Thoracic aorta (tissue), 2 donors: ENCODE results near the gene GOLGA3. TPM values are rescaled to one million over a fixed set of nuclear protein-coding genes. Genes with fewer than 3 reads are reported as not detected.

Experiments used
- ATAC-seq: fragments of 150-250 bp; one replicate; pipeline ENCODE4 v1.8.0; 2017; ENCODE audit warnings: low read depth; ENCODE audit not compliant: insufficient number of reproducible peaks, low FRiP score
- DNase-seq: peaks from one replicate; pipeline ENCODE4 v3.0.0-alpha.2; 2020; ENCODE audit warnings: low spot score
- H3K27ac ChIP-seq, 2 donors: fragments of 200-600 bp; sonication (generic); 1 replicate in 1 of 2; 2 replicates in 1 of 2; pipeline ENCODE4 v1.5.1; 2016; ENCODE audit warnings: mild to moderate bottlenecking in 2 of 2, moderate library complexity in 2 of 2
- H3K27me3 ChIP-seq: fragments of 200-600 bp; sonication (generic); replicated peaks from 2 replicates; pipeline ENCODE4 v1.6.0; 2016; ENCODE audit warnings: mild to moderate bottlenecking; ENCODE audit not compliant: insufficient read depth
- H3K36me3 ChIP-seq: fragments of 200-600 bp; sonication (generic); one replicate; pipeline ENCODE4 v1.5.1; 2016
- H3K4me1 ChIP-seq, 2 donors: fragments of 200-600 bp; sonication (generic); 1 replicate in 1 of 2; 2 replicates in 1 of 2; pipeline versions ENCODE4 v1.5.1 to v1.6.0; 2016; ENCODE audit warnings: low read depth in 2 of 2, mild to moderate bottlenecking in 1 of 2; ENCODE audit not compliant: control insufficient read depth in 1 of 2
- H3K4me3 ChIP-seq: fragments of 200-600 bp; sonication (generic); 2 replicates; pipeline ENCODE4 v1.5.1; 2016; ENCODE audit warnings: mild to moderate bottlenecking
- H3K9me3 ChIP-seq: fragments of 200-600 bp; sonication (generic); 2 replicates; pipeline ENCODE4 v1.5.1; 2016
- CTCF ChIP-seq: fragments of 200-600 bp; sonication (generic); IDR thresholded peaks from one replicate; pipeline ENCODE4 v1.5.1; 2019; ENCODE audit warnings: antibody characterized with exemption
- total RNA-seq, 2 donors: library from RNA; depleted of rRNA; stranded (reverse); fragments of >200 nt; gene quantifications; one replicate each; pipeline versions ENCODE4 v1.1.0 to v1.2.3, GENCODE V29; 2016

The GOLGA3 gene
- total RNA-seq, 2 donors from 2014 or later = 125 to 137 TPM

- H3K4me1 ChIP-seq = no peaks in the 10 kb centered on the region
- H3K36me3 ChIP-seq = peaks cover 75% of the 10 kb centered on the region
- no peak overlapping the region for H3K27ac ChIP-seq
- H3K27me3 ChIP-seq = no peaks in the 10 kb centered on the region
- no peak for ATAC-seq
- DNase-seq = no peak
- TF ChIP-seq CTCF = no peak
- H3K4me3 ChIP-seq = no peak overlapping the region
- H3K9me3 ChIP-seq = no peaks in the 10 kb centered on the region
Measured at GRCh38 chr12:132747896-132748295, 80.8 kb downstream of the GOLGA3 start.

GRCh38 chr12:132747395-132747794 is 81.3 kb downstream of the GOLGA3 start:
- DNase-seq (no peak), ATAC-seq (no peak)
- TF ChIP-seq CTCF = no peak
- H3K36me3 ChIP-seq = peaks cover 75% of the 10 kb centered on the region
- H3K4me1 ChIP-seq = no peaks in the 10 kb centered on the region
- H3K4me3 ChIP-seq = no peak overlapping the region
- H3K27me3 ChIP-seq = no peaks in the 10 kb centered on the region
- no peak overlapping the region for H3K27ac ChIP-seq
- H3K9me3 ChIP-seq = no peaks in the 10 kb centered on the region

- Histone ChIP-seq H3K27ac (no peak overlapping the region), H3K4me3 (no peak overlapping the region), H3K4me1 (no peaks in the 10 kb centered on the region), H3K36me3 (peaks cover 75% of the 10 kb centered on the region), H3K9me3 (no peaks in the 10 kb centered on the region), H3K27me3 (no peaks in the 10 kb centered on the region)
- DNase-seq = no peak
- ATAC-seq = no peak
- TF ChIP-seq CTCF = no peak
Measured at GRCh38 chr12:132746613-132747012, 82.1 kb downstream of the GOLGA3 start.

GRCh38 chr12:132743831-132744230 is 84.8 kb downstream of the GOLGA3 start:
- DNase-seq = no peak
- Histone ChIP-seq H3K27me3 (no peaks in the 10 kb centered on the region), H3K4me1 (no peaks in the 10 kb centered on the region), H3K4me3 (no peak overlapping the region), H3K9me3 (no peaks in the 10 kb centered on the region), H3K27ac (no peak overlapping the region), H3K36me3 (peaks cover 73% of the 10 kb centered on the region)
- ATAC-seq = no peak
- no peak for TF ChIP-seq CTCF

- Histone ChIP-seq H3K4me3 (no peak overlapping the region), H3K9me3 (no peaks in the 10 kb centered on the region), H3K4me1 (no peaks in the 10 kb centered on the region), H3K27ac (no peak overlapping the region), H3K36me3 (peaks cover 75% of the 10 kb centered on the region), H3K27me3 (no peaks in the 10 kb centered on the region)
- ATAC-seq = no peak
- DNase-seq = no peak
- TF ChIP-seq CTCF = no peak
Measured at GRCh38 chr12:132741620-132742019, 87.0 kb downstream of the GOLGA3 start.
